T-cell (primary cell): ENCODE results near the gene TPSG1. TPM values are rescaled to one million over a fixed set of nuclear protein-coding genes. Genes with fewer than 3 reads are reported as not detected.
"Not testable (repeated sequence)": the region's sequence is repeated elsewhere in the genome, so short reads cannot be mapped to it uniquely, and the experiment has no call there.

ENCODE experiments used
- ATAC-seq, 4 experiments: fragments of 200-7000 bp in 3 of 4; fragments of 150-1000 bp in 1 of 4; cut with Tn5 transposase; replicated peaks in 1 of 4; 1 replicate in 3 of 4; 2 replicates in 1 of 4; pipeline ENCODE4 v1.10.0; 2021; ENCODE audit warnings: moderate library complexity in 3 of 4, mild to moderate bottlenecking in 2 of 4, moderate number of reproducible peaks in 1 of 4
- CTCF ChIA-PET, 2 donors: fragments of 300-600 bp; sonication (Branson Sonifier 250); formaldehyde crosslinking; loops; one replicate each; lab custom pipeline; 2022; ENCODE audit warnings: antibody characterized with exemption in 2 of 2; lab: Charles Lee
- POLR2A ChIA-PET, 2 donors: fragments of 300-600 bp; sonication (Branson Sonifier 250); formaldehyde crosslinking; loops; one replicate each; lab custom pipeline; 2022; ENCODE audit warnings: antibody characterized with exemption in 2 of 2; lab: Charles Lee
- DNase-seq, 35 experiments: peaks; one replicate each; pipeline versions ENCODE4 v3.0.0 to v3.0.0-alpha.2; 2013 to 2023
- H3K27ac ChIP-seq: one replicate; pipeline ENCODE4 v1.5.1; 2013; ENCODE audit warnings: low read length
- H3K27me3 ChIP-seq, 2 experiments: replicated peaks in 1 of 2; 1 replicate in 1 of 2; 2 replicates in 1 of 2; pipeline versions ENCODE4 v1.6.1 to v1.7.0; 2013; ENCODE audit warnings: low read length in 1 of 2, mixed read lengths in 1 of 2; ENCODE audit not compliant: control insufficient read depth in 2 of 2, insufficient read depth in 2 of 2; ENCODE audit errors: extremely low read depth in 1 of 2
- H3K36me3 ChIP-seq, 2 donors: 1 replicate in 1 of 2; 2 replicates in 1 of 2; pipeline versions ENCODE4 v1.6.1 to v1.7.0; 2013; ENCODE audit warnings: low read length in 1 of 2; ENCODE audit not compliant: control insufficient read depth in 2 of 2, insufficient read depth in 1 of 2; ENCODE audit errors: extremely low read depth in 1 of 2
- H3K4me1 ChIP-seq, 2 experiments: 1 replicate in 1 of 2; 2 replicates in 1 of 2; pipeline versions ENCODE4 v1.6.1 to v1.7.0; 2013; ENCODE audit warnings: low read length in 2 of 2, mixed read lengths in 1 of 2; ENCODE audit not compliant: insufficient read depth in 2 of 2, control insufficient read depth in 1 of 2; ENCODE audit errors: extremely low read depth in 1 of 2
- H3K4me3 ChIP-seq, 2 donors: 1 replicate in 1 of 2; 2 replicates in 1 of 2; pipeline versions ENCODE4 v1.5.1 to v1.7.0; 2013; ENCODE audit warnings: mild to moderate bottlenecking in 2 of 2, low read length in 1 of 2, moderate library complexity in 1 of 2; ENCODE audit not compliant: control insufficient read depth in 1 of 2; ENCODE audit errors: extremely low read depth in 1 of 2
- H3K9me3 ChIP-seq: 2 replicates; pipeline ENCODE4 v1.7.0; 2013
- H3K27ac Mint-ChIP-seq, 2 donors: one replicate each; pipeline ENCODE4 v1.8.0; 2020 to 2021; ENCODE audit warnings: mild to moderate bottlenecking in 2 of 2, mixed read lengths in 2 of 2
- H3K27me3 Mint-ChIP-seq, 2 donors: one replicate each; pipeline ENCODE4 v1.8.0; 2021 to 2022; ENCODE audit warnings: mixed read lengths in 2 of 2
- H3K36me3 Mint-ChIP-seq: one replicate; pipeline ENCODE4 v1.8.0; 2021; ENCODE audit warnings: mixed read lengths
- H3K4me1 Mint-ChIP-seq, 3 donors: one replicate each; pipeline ENCODE4 v1.8.0; 2020 to 2022; ENCODE audit warnings: mixed read lengths in 3 of 3, mild to moderate bottlenecking in 1 of 3
- H3K4me3 Mint-ChIP-seq, 3 donors: one replicate each; pipeline ENCODE4 v1.8.0; 2020 to 2022; ENCODE audit warnings: mild to moderate bottlenecking in 3 of 3, mixed read lengths in 3 of 3, moderate library complexity in 3 of 3
- H3K9me3 Mint-ChIP-seq, 3 donors: one replicate each; pipeline ENCODE4 v1.8.0; 2020 to 2022; ENCODE audit warnings: mixed read lengths in 3 of 3
- WGBS: methylation state at CpG from one replicate; pipeline ENCODE4 v1.1.5; 2013; ENCODE audit warnings: missing lambda C conversion rate; ENCODE audit not compliant: insufficient coverage; 5-methylcytosine and 5-hydroxymethylcytosine counted together
- total RNA-seq, 35 experiments: library from RNA in 6 of 35; stranded (reverse) in 6 of 35; fragments of 120-200 nt in 1 of 35; gene quantifications; one replicate each; pipeline versions ENCODE4 v1.2.1 to v1.2.4 and lab custom pipeline; 2013 to 2026

TPSG1 gene
- total RNA-seq, 5 donors from 2014 or later (not counting 1 experiment from before 2014, with no cell fraction given): not detected

GRCh38 chr16:1249031-1249755 lies 24.1 kb upstream of the TPSG1 start:
- peak; percentile 71 to 86 (median 78) for ATAC-seq
- POLR2A ChIA-PET, H3K27ac ChIP-seq, CTCF ChIA-PET, H3K36me3 Mint-ChIP-seq, H3K27ac Mint-ChIP-seq, H3K4me1 Mint-ChIP-seq, DNase-seq, H3K9me3 ChIP-seq, H3K9me3 Mint-ChIP-seq, H3K4me3 Mint-ChIP-seq, H3K27me3 Mint-ChIP-seq, H3K36me3 ChIP-seq, H3K4me3 ChIP-seq: not testable (repeated sequence)
- peaks cover 0 to 11% of the 10 kb centered on the region in 2 experiments for H3K4me1 ChIP-seq
- WGBS: no CpG with 5 or more reads among the region's 43 CpGs
- peaks cover 0 to 21% of the 10 kb centered on the region in 2 experiments for H3K27me3 ChIP-seq

GRCh38 chr16:1247903-1248537 lies 23.0 kb upstream of the TPSG1 start:
- DNase-seq, ATAC-seq, H3K27ac ChIP-seq, H3K4me3 Mint-ChIP-seq, H3K4me3 ChIP-seq, H3K27ac Mint-ChIP-seq, CTCF ChIA-PET, H3K36me3 ChIP-seq, H3K4me1 Mint-ChIP-seq, H3K9me3 ChIP-seq, H3K36me3 Mint-ChIP-seq, H3K27me3 Mint-ChIP-seq, POLR2A ChIA-PET, H3K9me3 Mint-ChIP-seq: not testable (repeated sequence)
- peaks cover 0 to 11% of the 10 kb centered on the region in 2 experiments for H3K4me1 ChIP-seq
- WGBS: 91% methylated on average over 11 of the region's 14 CpGs
- peaks cover 0 to 24% of the 10 kb centered on the region in 2 experiments for H3K27me3 ChIP-seq

- no peak overlapping the region for H3K27ac ChIP-seq
- no peak overlapping the region for H3K27ac Mint-ChIP-seq
- CTCF ChIA-PET: no interaction called here
- no peaks in the 10 kb centered on the region for H3K36me3 Mint-ChIP-seq
- DNase-seq (no peak), ATAC-seq (no peak)
- WGBS: 8% methylated on average over 14 of the region's 22 CpGs
- H3K27me3 Mint-ChIP-seq: peaks cover 0 to 9% of the 10 kb centered on the region in 2 donors
- H3K9me3 ChIP-seq: no peaks in the 10 kb centered on the region
- H3K4me1 ChIP-seq: peaks cover 0 to 11% of the 10 kb centered on the region in 2 experiments
- H3K36me3 ChIP-seq: no peaks in the 10 kb centered on the region
- H3K4me3 Mint-ChIP-seq: no peak overlapping the region
- POLR2A ChIA-PET: no interaction called here
- H3K4me1 Mint-ChIP-seq: peaks cover 0 to 5% (median 0%) of the 10 kb centered on the region in 3 donors
- H3K27me3 ChIP-seq: peaks cover 0 to 24% of the 10 kb centered on the region in 2 experiments
- H3K4me3 ChIP-seq: no peak overlapping the region
- H3K9me3 Mint-ChIP-seq: no peaks in the 10 kb centered on the region
These were observed 20.5 kb upstream of the TPSG1 start for GRCh38 chr16:1245452-1246020.

DNA sequence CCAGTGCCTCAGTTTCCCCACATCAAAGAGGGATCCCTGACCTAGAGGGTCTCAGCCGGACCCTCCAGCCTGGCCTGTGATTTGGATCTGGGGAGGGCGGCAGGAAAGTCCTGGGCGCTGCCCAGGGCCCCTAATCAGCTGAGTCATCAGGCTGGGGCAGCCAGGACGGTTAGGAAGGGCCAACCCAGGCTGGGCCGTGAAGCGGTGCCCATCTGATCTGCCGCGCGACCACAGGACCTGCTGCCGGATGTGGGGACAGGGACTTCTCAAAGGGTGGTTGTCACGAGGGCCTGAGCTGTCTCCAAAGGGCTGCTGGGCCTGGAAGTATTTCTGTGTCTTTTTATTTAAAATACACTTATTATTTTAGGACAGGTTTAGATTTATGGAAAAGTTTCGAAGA lies 19.8 kb upstream of the TPSG1 start:
- no peaks in the 10 kb centered on the region for H3K9me3 Mint-ChIP-seq
- H3K36me3 Mint-ChIP-seq: no peaks in the 10 kb centered on the region
- H3K27me3 Mint-ChIP-seq: peaks cover 0 to 9% of the 10 kb centered on the region in 2 donors
- H3K4me1 Mint-ChIP-seq: peaks cover 0 to 5% (median 0%) of the 10 kb centered on the region in 3 donors
- ATAC-seq (peak in 2 of 4 experiments; percentile 35 to 42), DNase-seq (peak in 8 of 35 experiments; percentile 13 to 35 (median 20))
- no peaks in the 10 kb centered on the region for H3K9me3 ChIP-seq
- H3K27me3 ChIP-seq: peaks cover 0 to 24% of the 10 kb centered on the region in 2 experiments
- CTCF ChIA-PET: no interaction called here
- no peak overlapping the region for H3K4me3 ChIP-seq
- peaks cover 0 to 11% of the 10 kb centered on the region in 2 experiments for H3K4me1 ChIP-seq
- 60% methylated on average over 5 of the region's 12 CpGs for WGBS
- no peak overlapping the region for H3K4me3 Mint-ChIP-seq
- H3K27ac ChIP-seq: no peak overlapping the region
- no peak overlapping the region for H3K27ac Mint-ChIP-seq
- POLR2A ChIA-PET: no interaction called here
- H3K36me3 ChIP-seq: no peaks in the 10 kb centered on the region

- Histone ChIP-seq H3K27me3 (peaks cover 0 to 24% of the 10 kb centered on the region in 2 experiments), H3K4me1 (peaks cover 0 to 11% of the 10 kb centered on the region in 2 experiments)
- CTCF ChIA-PET, H3K4me1 Mint-ChIP-seq, H3K27ac Mint-ChIP-seq, H3K36me3 Mint-ChIP-seq, H3K27me3 Mint-ChIP-seq, H3K4me3 Mint-ChIP-seq, H3K36me3 ChIP-seq, POLR2A ChIA-PET, H3K27ac ChIP-seq, H3K4me3 ChIP-seq, ATAC-seq, H3K9me3 Mint-ChIP-seq, DNase-seq, H3K9me3 ChIP-seq: not testable (repeated sequence)
- 69% methylated on average over 12 of the region's 32 CpGs for whole genome bisulfite sequencing
These were observed 19.1 kb upstream of the TPSG1 start for GRCh38 chr16:1243907-1244850.

DNA sequence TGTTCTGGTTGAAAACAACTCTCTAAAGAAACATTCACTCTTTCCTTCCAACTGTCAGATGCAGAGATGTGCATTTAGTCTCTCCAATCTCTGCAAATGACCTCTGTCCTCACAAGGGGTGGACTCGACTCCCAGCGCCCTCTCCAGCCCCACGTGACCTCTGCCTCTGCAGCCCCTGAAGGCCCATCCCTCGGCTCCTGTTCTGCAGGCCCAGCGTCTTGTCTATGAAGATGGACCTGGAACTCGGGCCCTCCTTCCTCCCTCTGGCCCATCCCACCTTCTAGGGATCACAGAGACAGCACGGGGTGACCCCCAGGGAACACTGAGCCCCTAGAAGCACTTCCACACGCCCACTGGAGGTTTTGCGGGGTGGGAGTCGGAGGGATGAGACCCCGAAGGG lies 18.3 kb upstream of the TPSG1 start:
- DNase-seq, POLR2A ChIA-PET, H3K4me1 Mint-ChIP-seq, H3K27me3 Mint-ChIP-seq, H3K4me3 Mint-ChIP-seq, H3K4me3 ChIP-seq, ATAC-seq, H3K9me3 ChIP-seq, H3K9me3 Mint-ChIP-seq, H3K27ac Mint-ChIP-seq, H3K27ac ChIP-seq, H3K36me3 ChIP-seq, H3K36me3 Mint-ChIP-seq, CTCF ChIA-PET: not testable (repeated sequence)
- Histone ChIP-seq H3K27me3 (peaks cover 0 to 25% of the 10 kb centered on the region in 2 experiments), H3K4me1 (peaks cover 0 to 11% of the 10 kb centered on the region in 2 experiments)
- WGBS: no CpG with 5 or more reads among the region's 11 CpGs
